Activated CD4-positive, alpha-beta T cell treated with anti-CD3 and anti-CD28 coated beads, Interleukin-2, amount 10 ng/mL, durations not matched to agents 24 days and 14 days (primary cell): ENCODE data around the gene MXD3. TPM values are rescaled to one million over a fixed set of nuclear protein-coding genes. Genes with fewer than 3 reads are reported as not detected.
"Not testable (repeated sequence)": the region's sequence is repeated elsewhere in the genome, so short reads cannot be mapped to it uniquely, and the experiment has no call there.

ENCODE experiments used
- DNase-seq: peaks from one replicate; pipeline ENCODE4 v3.0.0; 2022
- H3K27ac Mint-ChIP-seq: one replicate; pipeline ENCODE4 v1.8.0; 2022; ENCODE audit warnings: mild to moderate bottlenecking, mixed read lengths
- H3K27me3 Mint-ChIP-seq: one replicate; pipeline ENCODE4 v1.8.0; 2022; ENCODE audit warnings: mixed read lengths
- H3K36me3 Mint-ChIP-seq: one replicate; pipeline ENCODE4 v1.8.0; 2022; ENCODE audit warnings: low read depth, mild to moderate bottlenecking, mixed read lengths
- H3K4me1 Mint-ChIP-seq: one replicate; pipeline ENCODE4 v1.8.0; 2021; ENCODE audit warnings: mixed read lengths
- H3K4me3 Mint-ChIP-seq: one replicate; pipeline ENCODE4 v1.8.0; 2022; ENCODE audit warnings: mild to moderate bottlenecking, moderate library complexity, mixed read lengths
- H3K9me3 Mint-ChIP-seq: one replicate; pipeline ENCODE4 v1.8.0; 2021; ENCODE audit warnings: mixed read lengths
- intact Hi-C: fragments of 100-400 bp; cut with micrococcal nuclease; formaldehyde crosslinking; loops from one replicate; pipeline ENCODE4 v1.15.1; 2023
- total RNA-seq: library from RNA; stranded (reverse); gene quantifications from 2 replicates; pipeline ENCODE4 v1.2.3, GENCODE V29; 2022

The MXD3 gene
- total RNA-seq, 1 donor from 2014 or later = 9.1 TPM

DNA sequence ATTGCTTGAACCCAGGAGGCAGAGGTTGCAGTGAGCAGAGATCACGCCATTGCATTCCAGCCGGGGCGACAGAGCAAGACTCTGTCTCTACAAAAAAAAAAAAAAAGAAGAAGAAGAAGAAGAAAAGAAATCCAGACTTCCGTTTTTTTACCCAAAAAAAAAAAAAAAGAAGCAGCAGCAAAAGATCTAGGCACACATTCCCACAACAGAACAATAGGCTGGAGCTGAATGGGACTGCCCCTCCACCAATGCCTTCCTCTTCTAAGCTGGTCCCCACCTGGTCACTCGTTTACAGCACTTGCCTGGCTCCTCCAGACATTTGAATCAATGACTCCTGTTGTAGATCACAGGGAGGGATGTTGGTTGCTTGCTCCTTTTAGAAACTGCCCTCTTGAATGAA lies 41.4 kb upstream of the MXD3 start:
- H3K4me1 Mint-ChIP-seq = peaks cover 51% of the 10 kb centered on the region
- no peak for DNase-seq
- no peak overlapping the region for H3K27ac Mint-ChIP-seq
- intact Hi-C loops = loop anchor here (10.0 kb wide), 1 partner anchor 818 kb away; the partner anchor contains the start of gene RNF44
- H3K4me3 Mint-ChIP-seq = no peak overlapping the region
- peaks cover 15% of the 10 kb centered on the region for H3K36me3 Mint-ChIP-seq
- peaks cover 6% of the 10 kb centered on the region for H3K9me3 Mint-ChIP-seq
- no peaks in the 10 kb centered on the region for H3K27me3 Mint-ChIP-seq

DNA sequence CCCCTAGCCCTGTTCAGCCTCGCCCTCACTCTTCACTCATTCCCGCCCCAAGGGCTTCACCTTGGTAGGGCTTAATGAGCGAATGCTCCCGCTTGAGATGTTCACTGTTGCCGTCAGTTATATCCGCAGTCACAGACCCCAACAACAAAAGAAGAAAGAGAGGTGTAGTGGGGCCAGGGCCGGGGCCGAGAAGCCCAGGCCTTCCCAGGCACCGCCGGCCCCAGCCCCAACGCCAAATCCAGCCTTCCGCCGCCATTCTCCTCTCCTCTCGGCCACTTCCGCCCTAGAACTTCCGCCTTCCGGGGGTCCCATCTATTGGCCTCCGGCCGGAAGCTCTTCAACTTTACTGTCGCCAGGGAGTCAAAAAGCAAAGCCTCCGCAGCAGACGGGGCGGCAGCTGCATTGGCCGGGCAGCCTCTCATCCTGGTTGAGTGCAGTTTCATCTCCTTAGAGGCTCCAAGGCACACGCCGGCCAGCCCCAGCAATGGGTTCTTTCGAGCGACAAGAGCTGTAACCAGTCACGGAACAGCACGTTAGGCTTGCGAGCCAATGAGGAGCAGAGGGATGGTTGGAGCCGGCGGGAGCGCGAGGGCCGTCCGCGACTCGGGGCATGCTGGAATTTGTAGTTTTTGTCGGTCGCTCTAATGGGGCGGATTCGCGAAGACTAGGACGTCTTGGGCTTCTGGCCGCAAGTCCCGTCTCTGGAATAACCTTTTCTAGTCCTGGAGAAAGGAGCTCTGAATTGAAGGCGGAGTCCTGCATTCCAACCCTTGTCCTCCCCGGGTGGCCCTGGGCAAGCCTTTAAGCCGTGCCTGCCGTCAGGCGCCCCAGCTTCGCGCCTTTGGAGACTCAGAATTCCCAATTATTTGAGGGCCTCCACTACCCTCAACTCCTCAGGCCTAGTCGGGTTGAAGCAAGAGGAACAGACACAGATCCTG lies 40.0 kb upstream of the MXD3 start, which contains the start of gene LMAN2:
LMAN2 (minus strand) TSS at position 277 of the 938 bp plus-strand sequence; CDS start at position 256, 21 bp downstream.
- H3K4me3 Mint-ChIP-seq = peak within 1 kb of the TSS; percentile 90
- H3K36me3 Mint-ChIP-seq = peaks cover 18% of the 10 kb centered on the region
- peak within 1 kb of the TSS; percentile 100 for H3K27ac Mint-ChIP-seq
- no peaks in the 10 kb centered on the region for H3K27me3 Mint-ChIP-seq
- peaks cover 48% of the 10 kb centered on the region for H3K4me1 Mint-ChIP-seq
- H3K9me3 Mint-ChIP-seq = peaks cover 6% of the 10 kb centered on the region
- intact Hi-C loops = loop anchor here (1.0 to 10.0 kb wide), 4 partner anchors 12 to 817 kb away; partner anchors contain the start of gene RNF44
- DNase-seq = peak; percentile 97

DNA sequence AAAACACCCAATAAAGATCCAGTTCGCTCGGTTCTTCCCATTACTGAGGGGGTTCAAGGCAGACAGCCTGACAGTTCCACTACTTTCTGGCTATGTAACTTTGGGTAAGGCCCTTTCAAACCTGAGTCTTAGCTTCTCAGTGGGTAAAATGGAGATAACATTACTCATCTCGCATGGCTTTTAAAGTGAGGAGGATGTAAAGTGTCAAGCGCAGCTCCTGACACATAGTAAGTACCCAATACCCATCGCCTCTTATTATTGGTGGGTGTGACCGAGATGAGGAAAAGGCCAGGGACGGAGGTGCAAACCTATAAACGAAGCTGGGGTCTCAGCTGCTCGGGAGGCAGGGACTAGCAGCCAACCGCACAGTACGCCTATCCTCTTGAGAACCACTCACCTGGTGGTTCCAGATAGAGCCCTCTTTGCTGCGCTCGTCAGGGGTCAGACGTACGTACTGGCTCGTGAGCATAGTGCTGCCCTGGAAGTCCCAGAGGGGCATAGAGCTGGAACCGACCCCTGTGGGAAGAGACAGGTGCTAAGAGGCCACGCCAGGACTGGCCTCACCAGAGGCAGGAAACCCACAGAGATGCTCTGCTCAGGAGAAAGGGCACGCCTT lies 39.2 kb upstream of the MXD3 start:
- Mint-ChIP-seq H3K4me3 (peak overlapping the region; percentile 90), H3K27ac (peak overlapping the region; percentile 100), H3K4me1 (peaks cover 46% of the 10 kb centered on the region), H3K27me3 (no peaks in the 10 kb centered on the region), H3K9me3 (peaks cover 6% of the 10 kb centered on the region), H3K36me3 (peaks cover 23% of the 10 kb centered on the region)
- DNase-seq = no peak
- intact Hi-C loops = loop anchor here (1.0 to 10.0 kb wide), 3 partner anchors 12 to 816 kb away; partner anchors contain the start of gene RNF44

DNA sequence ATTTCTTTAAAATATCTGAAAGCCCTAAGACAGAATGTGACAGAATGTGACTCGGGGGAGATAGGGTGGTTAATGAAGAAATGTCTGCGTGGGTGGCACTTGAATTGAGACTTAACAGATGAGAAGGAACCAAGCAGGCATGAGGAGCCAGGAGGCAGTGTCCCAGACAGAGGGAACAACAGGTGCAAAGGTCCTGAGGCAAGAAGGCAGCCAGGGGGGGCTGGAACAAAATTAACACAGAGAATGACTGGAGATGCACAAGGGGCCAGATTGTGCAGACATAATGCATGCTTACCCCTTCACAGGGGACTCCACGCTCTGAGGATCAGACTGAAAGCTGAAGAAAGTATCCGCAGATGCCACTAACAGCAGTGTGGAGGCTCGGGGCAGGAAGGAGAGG lies 38.1 kb upstream of the MXD3 start:
- peaks cover 40% of the 10 kb centered on the region for H3K4me1 Mint-ChIP-seq
- H3K9me3 Mint-ChIP-seq = peaks cover 6% of the 10 kb centered on the region

DNA sequence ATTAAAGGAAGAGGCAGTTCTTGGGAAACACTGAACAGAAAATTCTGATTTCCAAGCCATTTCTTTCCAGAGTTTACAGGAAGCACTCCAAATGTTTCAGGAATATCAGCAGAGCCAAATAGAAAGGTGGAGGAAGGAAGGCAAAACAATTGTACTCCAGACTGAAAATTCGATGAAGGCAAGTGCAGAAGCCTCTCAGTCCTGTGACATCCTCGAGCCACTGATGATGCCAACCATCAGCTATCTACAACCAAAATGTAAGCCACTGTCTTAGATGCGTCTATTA lies 37.6 kb upstream of the MXD3 start:
- H3K9me3 Mint-ChIP-seq = peaks cover 2% of the 10 kb centered on the region
- peak overlapping the region; percentile 90 for H3K4me3 Mint-ChIP-seq
- H3K4me1 Mint-ChIP-seq = peaks cover 35% of the 10 kb centered on the region
- intact Hi-C loops = no loop called here
- H3K36me3 Mint-ChIP-seq = peaks cover 27% of the 10 kb centered on the region
- DNase-seq = no peak
- H3K27ac Mint-ChIP-seq = no peak overlapping the region
- no peaks in the 10 kb centered on the region for H3K27me3 Mint-ChIP-seq

More for the DNA sequence above, 38.1 kb upstream of the MXD3 start:
- Mint-ChIP-seq H3K27me3 (no peaks in the 10 kb centered on the region), H3K36me3 (peaks cover 25% of the 10 kb centered on the region), H3K4me3 (peak overlapping the region; percentile 90), H3K27ac (peak overlapping the region; percentile 45)
- intact Hi-C loops = loop anchor here (10.0 kb wide), 1 partner anchor 815 kb away; the partner anchor contains the start of gene RNF44
- no peak for DNase-seq

DNA sequence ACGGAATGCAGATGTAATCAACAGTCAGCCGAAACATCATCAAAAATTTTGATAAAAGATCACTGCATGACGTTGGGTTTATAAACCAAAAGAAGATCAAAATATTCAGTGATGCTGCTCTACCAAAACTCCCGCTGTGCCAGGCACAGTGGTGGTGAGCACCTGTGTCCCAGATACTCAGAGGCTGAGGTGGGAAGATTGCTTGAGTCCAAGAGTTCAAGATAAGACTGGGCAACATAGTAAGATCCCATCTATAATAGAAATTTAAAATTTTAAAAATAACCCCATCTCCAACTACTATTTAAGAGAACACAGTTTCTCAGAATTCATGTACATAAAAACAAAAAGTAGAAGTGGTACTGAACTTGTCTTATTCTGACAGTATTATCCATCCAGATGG lies 36.0 kb upstream of the MXD3 start:
- H3K27me3 Mint-ChIP-seq = no peaks in the 10 kb centered on the region
- H3K4me1 Mint-ChIP-seq = peaks cover 36% of the 10 kb centered on the region
- no peak for DNase-seq
- H3K36me3 Mint-ChIP-seq = peaks cover 33% of the 10 kb centered on the region
- H3K9me3 Mint-ChIP-seq = no peaks in the 10 kb centered on the region
- intact Hi-C loops = no loop called here
- H3K4me3 Mint-ChIP-seq = no peak overlapping the region
- H3K27ac Mint-ChIP-seq = no peak overlapping the region

DNA sequence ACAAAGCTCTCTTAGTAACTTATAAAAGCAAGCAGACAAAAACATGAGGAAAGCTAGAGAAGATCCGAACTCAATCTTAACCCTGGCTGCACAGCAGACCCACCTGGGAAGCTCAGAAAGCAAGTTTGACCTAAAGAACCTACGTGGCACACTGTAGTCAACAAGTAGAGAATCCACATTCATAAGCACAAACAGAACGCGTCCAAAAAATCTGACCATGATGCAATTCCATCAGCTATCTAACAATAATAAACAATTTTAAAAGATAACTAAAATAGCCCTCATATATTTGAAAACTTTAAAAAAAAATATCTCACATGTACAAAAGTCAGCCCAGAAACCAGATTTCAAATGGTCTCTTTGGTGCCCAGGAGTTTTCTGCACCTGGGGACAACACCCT lies 35.1 kb upstream of the MXD3 start:
- peaks cover 32% of the 10 kb centered on the region for H3K4me1 Mint-ChIP-seq
- DNase-seq = no peak
- H3K4me3 Mint-ChIP-seq = no peak overlapping the region
- no peak overlapping the region for H3K27ac Mint-ChIP-seq
- intact Hi-C loops = no loop called here
- peaks cover 34% of the 10 kb centered on the region for H3K36me3 Mint-ChIP-seq
- no peaks in the 10 kb centered on the region for H3K9me3 Mint-ChIP-seq
- no peaks in the 10 kb centered on the region for H3K27me3 Mint-ChIP-seq

DNA sequence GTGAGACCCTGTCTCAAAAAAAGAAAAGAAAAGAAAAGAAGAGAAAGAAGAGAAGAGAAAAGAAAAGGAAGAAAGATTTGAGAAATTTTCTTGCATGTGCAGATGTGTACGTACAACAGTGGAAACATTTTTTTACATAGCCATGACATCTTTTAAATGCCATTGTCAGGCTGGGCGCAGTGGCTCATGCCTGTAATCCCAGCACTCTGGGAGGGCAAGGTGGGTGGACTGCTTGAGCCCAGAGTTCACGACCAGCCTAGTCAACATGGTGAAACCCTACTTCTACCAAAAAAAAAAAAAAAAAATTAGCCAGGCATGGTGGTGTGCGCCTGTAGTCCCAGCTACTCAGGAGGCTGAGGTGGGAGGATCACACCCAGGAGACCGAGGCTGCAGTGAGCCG lies 33.2 kb upstream of the MXD3 start:
- intact Hi-C loops = no loop called here
- Mint-ChIP-seq H3K4me1 (peaks cover 27% of the 10 kb centered on the region), H3K9me3 (no peaks in the 10 kb centered on the region), H3K36me3 (peaks cover 46% of the 10 kb centered on the region), H3K27me3 (no peaks in the 10 kb centered on the region), H3K27ac (no peak overlapping the region), H3K4me3 (no peak overlapping the region)
- DNase-seq = no peak

DNA sequence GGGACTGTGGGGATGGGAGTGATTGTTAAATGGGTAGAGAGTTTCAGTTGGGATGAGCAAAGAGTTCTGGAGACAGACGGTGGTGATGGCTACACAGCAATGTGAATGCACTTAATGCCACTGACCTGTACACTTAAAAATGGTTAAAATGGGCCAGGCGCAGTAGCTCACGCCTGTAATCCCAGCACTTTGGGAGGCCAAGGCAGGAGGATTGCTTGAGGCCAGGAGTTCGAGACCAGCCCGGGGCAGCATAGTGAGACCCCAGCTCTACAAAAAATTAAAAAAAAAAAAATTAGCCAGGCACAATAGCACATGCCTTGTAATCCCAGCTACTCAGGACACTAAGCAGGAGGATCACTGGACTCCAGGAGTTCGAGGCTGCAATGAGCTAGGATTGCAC lies 32.1 kb upstream of the MXD3 start:
- Mint-ChIP-seq H3K27ac (no peak overlapping the region), H3K4me3 (no peak overlapping the region), H3K9me3 (no peaks in the 10 kb centered on the region), H3K36me3 (peaks cover 48% of the 10 kb centered on the region), H3K27me3 (no peaks in the 10 kb centered on the region), H3K4me1 (peaks cover 23% of the 10 kb centered on the region)
- intact Hi-C loops = no loop called here
- no peak for DNase-seq

DNA sequence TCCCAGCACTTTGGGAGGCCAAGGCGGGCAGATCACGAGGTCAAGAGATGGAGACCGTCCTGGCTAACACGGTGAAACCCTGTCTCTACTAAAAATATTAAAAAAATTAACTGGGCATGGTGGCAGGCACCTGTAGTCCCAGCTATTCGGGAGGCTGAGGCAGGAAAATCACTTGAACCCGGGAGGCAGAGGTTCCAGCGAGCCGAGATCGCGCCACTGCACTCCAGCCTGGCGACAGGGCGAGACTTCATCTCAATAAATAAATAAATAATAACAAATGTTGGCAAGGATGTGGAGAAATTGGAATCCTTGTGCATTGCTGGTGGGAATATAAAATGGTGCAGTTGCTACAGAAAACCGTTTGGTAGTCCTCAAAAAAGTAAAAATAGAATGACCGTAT lies 31.3 kb upstream of the MXD3 start:
- H3K27ac Mint-ChIP-seq, H3K27me3 Mint-ChIP-seq, H3K4me3 Mint-ChIP-seq, DNase-seq, intact Hi-C loops, H3K9me3 Mint-ChIP-seq: not testable (repeated sequence)
- Mint-ChIP-seq H3K4me1 (peaks cover 23% of the 10 kb centered on the region), H3K36me3 (peaks cover 49% of the 10 kb centered on the region)

DNA sequence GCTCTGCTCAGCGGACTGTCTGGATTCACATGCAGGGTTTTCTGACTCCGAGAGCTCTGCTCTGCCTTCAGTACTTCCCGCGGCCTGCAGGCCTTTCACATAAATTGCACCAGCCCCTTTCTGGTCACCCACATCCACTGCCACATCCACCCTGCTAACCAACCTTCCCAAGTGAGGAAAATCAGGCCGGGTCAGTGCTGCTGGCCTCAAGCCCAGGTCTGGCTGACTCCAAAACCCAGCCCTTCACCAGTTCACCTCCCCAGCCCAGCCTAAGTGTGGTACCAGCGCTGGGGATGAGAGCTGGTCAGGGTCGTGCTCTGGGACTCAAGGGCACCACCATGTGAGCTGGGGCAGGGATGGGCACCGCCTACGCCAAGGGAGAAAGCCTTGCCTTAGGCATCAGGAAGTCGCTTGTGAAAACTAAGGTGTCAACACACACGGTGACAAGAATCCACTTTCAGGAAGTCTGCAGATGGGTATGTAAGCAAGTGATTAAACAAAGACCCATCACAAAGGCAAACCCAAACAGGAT lies 27.5 kb upstream of the MXD3 start:
- H3K4me1 Mint-ChIP-seq = peaks cover 13% of the 10 kb centered on the region
- no peak overlapping the region for H3K4me3 Mint-ChIP-seq
- peak overlapping the region; percentile 51 for H3K27ac Mint-ChIP-seq
- peaks cover 59% of the 10 kb centered on the region for H3K36me3 Mint-ChIP-seq
- no peaks in the 10 kb centered on the region for H3K27me3 Mint-ChIP-seq
- H3K9me3 Mint-ChIP-seq = no peaks in the 10 kb centered on the region
- no peak for DNase-seq
- intact Hi-C loops = no loop called here

DNA sequence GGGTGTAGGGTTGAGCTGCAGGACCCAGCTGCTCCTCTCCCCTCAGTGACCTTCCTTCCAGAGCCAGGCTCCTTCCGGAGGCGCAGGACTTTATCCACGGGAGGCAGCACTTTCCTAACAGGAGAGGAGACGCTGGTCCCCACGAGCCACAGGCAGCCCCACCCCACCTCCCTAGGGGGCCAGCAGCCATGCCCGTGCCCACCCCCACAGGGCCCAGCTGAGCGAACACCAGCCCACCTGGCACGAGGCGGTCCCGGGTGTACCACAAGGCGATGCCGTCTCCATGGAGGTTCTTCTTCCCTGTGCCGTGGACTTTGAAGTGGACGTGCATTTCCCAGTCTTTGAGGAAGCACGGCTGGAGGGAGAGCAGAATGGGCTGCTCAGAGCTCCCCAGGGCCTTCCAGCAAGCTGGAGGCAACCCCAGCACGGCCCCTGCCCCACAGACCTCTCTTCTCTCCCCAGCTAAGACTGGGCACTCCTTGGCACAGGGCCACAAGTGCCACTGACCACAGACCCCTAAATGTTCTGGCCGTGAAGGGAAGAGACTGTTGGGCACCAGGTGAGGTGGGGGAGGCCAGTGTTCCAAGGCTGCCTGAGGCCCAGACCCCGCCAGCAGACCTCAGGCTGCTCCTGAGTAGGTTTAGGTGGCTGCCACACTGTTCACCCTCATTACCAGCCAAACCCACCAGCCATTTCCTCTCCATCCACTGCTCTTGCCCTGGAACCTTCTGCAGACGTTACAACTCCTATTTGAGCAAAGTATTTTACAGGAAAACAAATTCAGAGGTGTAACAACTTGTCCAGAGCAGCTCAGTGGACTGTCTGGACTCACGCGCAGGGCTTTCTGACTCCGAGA lies 26.8 kb upstream of the MXD3 start:
- Mint-ChIP-seq H3K27me3 (no peaks in the 10 kb centered on the region), H3K4me3 (no peak overlapping the region), H3K27ac (no peak overlapping the region), H3K9me3 (no peaks in the 10 kb centered on the region), H3K36me3 (peaks cover 63% of the 10 kb centered on the region), H3K4me1 (peaks cover 11% of the 10 kb centered on the region)
- DNase-seq = no peak
- intact Hi-C loops = no loop called here
